Pericardium fibroblast (primary cell): ENCODE results near the gene SPATA6. TPM values are rescaled to one million over a fixed set of nuclear protein-coding genes. Genes with fewer than 3 reads are reported as not detected.

Source experiments
- total RNA-seq: library from RNA; depleted of rRNA; stranded (reverse); fragments of >200 nt; gene quantifications from 2 replicates; pipeline ENCODE4 v1.2.3, GENCODE V29; 2015

Gene SPATA6
- 5.1 and 5.8 TPM in 2 replicates for total RNA-seq

GRCh38 chr1:48471691-48472576, at the start of gene SPATA6:
Gene SPATA6, minus strand, starts transcription at chr1:48472204. Its CDS starts 196 bp downstream, at chr1:48472008.

Other genes starting within 250 kb of the SPATA6 start
- gene SLC5A9, start 249.5 kb downstream of the SPATA6 start, total RNA-seq = not detected in 2 replicates